ENCODE data around the gene NRXN3. TPM values are rescaled to one million over a fixed set of nuclear protein-coding genes. Genes with fewer than 3 reads are reported as not detected.

The NRXN3 gene
- total RNA-seq, 1 experiment from 2014 or later: 0.02 TPM

DNA sequence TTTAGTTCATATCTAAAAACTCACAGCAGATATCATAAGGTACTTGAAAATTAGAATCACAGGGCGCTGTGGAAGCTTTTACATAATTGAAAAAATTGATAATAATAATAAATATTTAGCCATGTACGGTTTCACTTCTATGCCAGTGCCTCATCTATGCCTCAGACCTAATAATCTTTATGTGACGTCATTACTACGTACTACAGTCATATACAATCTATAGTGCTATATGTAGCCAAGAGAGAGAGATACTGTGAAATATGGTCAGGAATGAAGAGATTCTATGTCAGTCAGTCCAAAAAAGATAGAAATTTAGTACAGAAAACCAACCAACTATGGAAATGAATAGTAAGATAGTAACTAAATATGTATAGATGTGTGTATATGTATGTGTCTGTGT, 1010.5 kb downstream of the NRXN3 start:
- no peaks in the 10 kb centered on the region for H3K36me3 ChIP-seq
- H3K9me3 ChIP-seq (replicated peaks): no peaks in the 10 kb centered on the region
- H3K4me3 ChIP-seq: no peak overlapping the region
- no peaks in the 10 kb centered on the region for H3K27me3 ChIP-seq
- no peak for DNase-seq
- no peaks in the 10 kb centered on the region for H3K4me1 ChIP-seq
- no peak overlapping the region for H3K27ac ChIP-seq

DNA sequence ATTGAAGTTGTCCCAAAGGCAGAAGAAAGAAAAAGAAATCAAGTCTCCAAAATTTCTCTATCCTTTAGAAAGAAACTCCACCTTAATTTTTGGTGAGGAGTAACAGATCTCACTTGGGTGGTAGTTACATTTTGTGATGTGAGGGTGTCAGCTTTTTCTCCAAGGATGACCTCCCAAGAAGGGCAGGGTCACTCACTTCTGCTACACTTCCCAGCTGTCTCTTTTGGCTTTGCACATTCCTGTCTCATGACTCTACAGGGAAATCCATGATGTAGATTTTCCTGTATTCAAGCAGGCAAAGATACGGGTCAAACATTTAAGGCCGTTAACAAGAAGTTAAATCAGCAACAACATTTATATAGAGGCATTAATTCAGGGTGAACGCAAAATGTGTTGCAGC, 1016.4 kb downstream of the NRXN3 start:
- Histone ChIP-seq H3K4me3 (peak overlapping the region; percentile 12; the same call in 1 of the 2 replicates), H3K4me1 (peaks cover 18% of the 10 kb centered on the region), H3K27me3 (no peaks in the 10 kb centered on the region), H3K9me3 (replicated peaks) (no peaks in the 10 kb centered on the region), H3K36me3 (no peaks in the 10 kb centered on the region), H3K27ac (peak overlapping the region; percentile 40)
- DNase-seq: peak; percentile 43 to 62

DNA sequence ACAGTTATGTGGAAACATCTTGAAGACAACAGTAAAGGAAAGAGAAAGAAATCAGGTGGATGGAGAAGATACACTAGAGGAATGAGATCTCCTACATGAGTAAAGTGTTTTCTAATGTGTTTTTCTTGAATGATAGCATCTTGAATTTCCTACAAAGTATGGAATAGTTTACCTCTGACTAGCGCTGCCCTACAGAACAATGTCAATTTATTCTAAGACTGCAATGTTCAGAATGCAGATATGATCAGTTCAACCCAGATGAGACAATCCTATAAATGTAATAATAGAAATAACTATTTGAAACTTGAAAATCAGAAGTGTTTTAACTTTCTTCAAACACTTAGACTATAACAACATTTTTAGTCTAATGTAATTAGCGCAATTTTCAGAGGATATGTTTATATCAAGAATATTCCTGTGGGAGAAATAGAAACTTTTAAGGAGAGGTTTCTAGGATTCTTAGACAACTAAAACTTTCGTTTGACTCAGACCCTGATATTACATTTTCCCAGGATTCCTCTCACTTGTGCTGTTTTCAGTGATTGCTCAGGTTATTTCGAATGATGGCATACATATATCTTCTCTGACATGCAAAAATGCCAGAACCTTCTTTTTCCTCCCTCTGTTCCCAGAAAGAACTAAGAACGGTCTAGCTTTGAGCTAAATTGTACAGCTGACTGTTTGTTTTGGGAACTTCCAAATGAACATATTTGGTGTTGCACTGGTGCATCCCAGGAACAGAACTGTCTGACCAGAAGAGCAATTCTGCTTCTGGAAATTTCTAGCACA, 1023.7 kb downstream of the NRXN3 start:
- Histone ChIP-seq H3K4me1 (0 out of 2 replicates have a peak, but pooled peaks cover 4% of the 10 kb centered on the region), H3K27ac (no peak overlapping the region), H3K27me3 (no peaks in the 10 kb centered on the region), H3K9me3 (replicated peaks) (no peaks in the 10 kb centered on the region), H3K4me3 (no peak overlapping the region), H3K36me3 (no peaks in the 10 kb centered on the region)
- DNase-seq: no peak

- H3K4me3 ChIP-seq: no peak overlapping the region
- H3K9me3 ChIP-seq (replicated peaks): no peaks in the 10 kb centered on the region
- no peaks in the 10 kb centered on the region for H3K27me3 ChIP-seq
- no peak overlapping the region for H3K27ac ChIP-seq
- 0 out of 2 replicates have a peak, but pooled peaks cover 4% of the 10 kb centered on the region for H3K4me1 ChIP-seq
- no peak for DNase-seq
- no peaks in the 10 kb centered on the region for H3K36me3 ChIP-seq
Observed at GRCh38 chr14:79196216-79196615, 1026.0 kb downstream of the NRXN3 start.

DNA sequence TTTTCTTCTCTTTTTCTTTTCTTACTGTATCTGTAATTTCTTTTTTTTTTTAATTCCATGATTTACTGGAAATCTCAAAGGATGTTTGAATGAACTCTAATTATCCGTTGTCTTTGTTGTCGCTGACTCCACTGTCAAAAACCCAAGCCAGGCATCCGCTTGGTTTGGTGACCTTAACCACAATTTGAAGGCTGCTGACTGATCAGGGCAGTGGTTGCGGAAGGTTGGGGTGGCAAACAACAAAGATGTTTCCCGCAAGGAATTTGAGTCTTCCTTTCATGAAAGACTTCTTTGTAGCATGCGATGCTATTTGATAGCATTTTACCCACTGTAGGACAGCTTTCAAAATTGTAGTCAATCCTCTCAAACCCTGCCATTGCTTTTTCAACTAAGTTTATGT, 1027.3 kb downstream of the NRXN3 start:
- Histone ChIP-seq H3K9me3 (replicated peaks) (no peaks in the 10 kb centered on the region), H3K4me3 (no peak overlapping the region), H3K27me3 (no peaks in the 10 kb centered on the region), H3K4me1 (0 out of 2 replicates have a peak, but pooled peaks cover 4% of the 10 kb centered on the region), H3K36me3 (no peaks in the 10 kb centered on the region), H3K27ac (no peak overlapping the region)
- peak in 1 of 2 experiments; percentile 27 for DNase-seq

DNA sequence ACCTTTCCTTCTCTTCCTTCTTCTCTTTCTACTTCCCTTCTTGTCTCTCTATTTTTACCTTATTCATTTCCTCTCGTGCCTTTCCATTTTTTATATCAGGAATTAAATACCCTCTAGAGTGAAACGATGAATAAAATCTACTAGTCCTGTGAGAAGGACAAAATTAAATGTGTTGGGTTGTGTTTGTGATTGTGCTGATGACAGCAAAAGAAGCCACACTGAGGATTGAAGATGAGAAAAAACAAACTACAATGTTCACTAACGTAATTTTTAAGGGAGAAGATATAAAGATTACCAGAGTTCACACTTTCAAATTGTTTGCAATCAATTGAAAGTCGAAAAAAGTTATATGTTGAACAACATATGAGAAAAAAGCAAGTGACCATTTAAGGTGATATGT, 1029.0 kb downstream of the NRXN3 start:
- no peak overlapping the region for H3K27ac ChIP-seq
- H3K9me3 ChIP-seq (replicated peaks): no peaks in the 10 kb centered on the region
- no peak overlapping the region for H3K4me3 ChIP-seq
- 0 out of 2 replicates have a peak, but pooled peaks cover 4% of the 10 kb centered on the region for H3K4me1 ChIP-seq
- no peaks in the 10 kb centered on the region for H3K27me3 ChIP-seq
- H3K36me3 ChIP-seq: no peaks in the 10 kb centered on the region
- DNase-seq: no peak

DNA sequence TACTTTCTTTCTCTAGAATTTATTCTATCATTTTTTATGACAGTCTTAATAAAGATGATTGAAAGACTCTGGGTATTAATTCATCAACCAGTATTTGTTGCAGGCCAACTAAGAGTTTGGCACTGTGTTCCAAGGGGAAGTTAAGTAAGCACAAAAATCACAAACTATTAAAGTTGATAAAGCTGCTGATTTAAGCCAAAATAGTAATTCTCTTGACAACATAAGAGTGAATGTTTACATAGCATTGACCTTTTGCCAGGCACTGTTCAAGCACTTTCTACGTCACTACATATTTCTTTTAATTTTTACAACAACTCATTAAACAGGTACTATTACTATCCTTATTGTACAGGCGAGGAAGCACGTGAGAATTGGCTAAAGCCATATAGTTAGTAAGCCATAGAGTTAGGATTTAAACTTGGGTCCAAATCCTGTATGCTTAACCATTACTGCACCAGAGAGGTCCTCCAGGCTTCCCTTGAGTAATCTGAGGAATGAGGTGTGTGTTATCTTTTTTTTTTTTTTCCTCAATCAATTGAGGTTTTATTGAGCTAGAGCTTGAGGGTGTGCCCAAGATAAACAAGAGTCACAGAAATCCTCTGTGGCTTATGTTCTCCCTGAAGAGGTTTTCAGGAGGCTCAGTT, 1031.5 kb downstream of the NRXN3 start:
- no peaks in the 10 kb centered on the region for H3K27me3 ChIP-seq
- no peaks in the 10 kb centered on the region for H3K36me3 ChIP-seq
- H3K27ac ChIP-seq: no peak overlapping the region
- DNase-seq: no peak
- H3K4me3 ChIP-seq: no peak overlapping the region
- no peaks in the 10 kb centered on the region for H3K9me3 ChIP-seq (replicated peaks)
- H3K4me1 ChIP-seq: 0 out of 2 replicates have a peak, but pooled peaks cover 4% of the 10 kb centered on the region

GRCh38 chr14:79204591-79204990, 1034.4 kb downstream of the NRXN3 start:
- Histone ChIP-seq H3K27me3 (no peaks in the 10 kb centered on the region), H3K27ac (no peak overlapping the region), H3K9me3 (replicated peaks) (no peaks in the 10 kb centered on the region), H3K36me3 (no peaks in the 10 kb centered on the region), H3K4me1 (no peaks in the 10 kb centered on the region), H3K4me3 (no peak overlapping the region)
- DNase-seq: no peak

DNA sequence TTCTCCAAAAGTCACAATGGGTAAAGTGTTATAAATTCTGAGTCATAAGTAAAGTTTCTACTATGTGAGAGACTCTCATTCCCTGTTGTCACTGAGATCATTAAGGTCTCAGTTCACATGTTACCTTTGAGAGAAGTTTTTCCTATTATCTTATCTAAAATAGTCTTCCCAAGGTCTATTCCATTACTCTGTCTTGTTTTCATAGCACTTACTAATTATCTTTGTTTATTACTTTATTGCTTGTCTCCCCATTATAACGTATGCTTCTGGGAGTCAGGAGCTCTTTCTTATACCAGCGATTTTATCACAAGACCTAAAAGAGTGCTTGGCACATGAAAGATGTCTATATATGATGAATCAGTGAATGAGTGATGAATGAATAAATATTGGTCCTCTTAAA, 1039.2 kb downstream of the NRXN3 start:
- no peak for DNase-seq
- Histone ChIP-seq H3K9me3 (replicated peaks) (no peaks in the 10 kb centered on the region), H3K4me1 (no peaks in the 10 kb centered on the region), H3K4me3 (no peak overlapping the region), H3K27ac (no peak overlapping the region), H3K36me3 (no peaks in the 10 kb centered on the region), H3K27me3 (no peaks in the 10 kb centered on the region)

DNA sequence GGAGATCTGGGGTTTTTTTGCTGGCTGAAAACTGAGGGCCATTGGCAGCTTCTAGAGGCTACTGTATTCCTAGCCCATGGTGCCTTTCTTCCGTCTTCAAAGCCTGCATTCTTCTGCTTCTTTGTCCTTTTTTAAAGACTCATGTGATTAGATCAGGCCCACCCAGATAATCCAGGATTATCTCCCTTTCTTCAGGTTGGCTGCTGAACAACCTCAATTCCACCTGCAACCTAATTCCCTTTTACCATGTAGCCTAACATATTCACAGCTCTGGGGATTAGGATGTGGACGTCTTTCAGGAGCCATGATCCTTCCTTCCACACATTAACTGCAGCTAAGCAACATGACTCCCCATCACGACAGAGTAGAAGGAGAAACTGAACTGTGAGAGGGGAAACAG, 1055.6 kb downstream of the NRXN3 start:
- Histone ChIP-seq H3K36me3 (no peaks in the 10 kb centered on the region), H3K4me3 (no peak overlapping the region), H3K9me3 (replicated peaks) (no peaks in the 10 kb centered on the region), H3K27me3 (no peaks in the 10 kb centered on the region), H3K4me1 (no peaks in the 10 kb centered on the region), H3K27ac (no peak overlapping the region)
- no peak for DNase-seq

DNA sequence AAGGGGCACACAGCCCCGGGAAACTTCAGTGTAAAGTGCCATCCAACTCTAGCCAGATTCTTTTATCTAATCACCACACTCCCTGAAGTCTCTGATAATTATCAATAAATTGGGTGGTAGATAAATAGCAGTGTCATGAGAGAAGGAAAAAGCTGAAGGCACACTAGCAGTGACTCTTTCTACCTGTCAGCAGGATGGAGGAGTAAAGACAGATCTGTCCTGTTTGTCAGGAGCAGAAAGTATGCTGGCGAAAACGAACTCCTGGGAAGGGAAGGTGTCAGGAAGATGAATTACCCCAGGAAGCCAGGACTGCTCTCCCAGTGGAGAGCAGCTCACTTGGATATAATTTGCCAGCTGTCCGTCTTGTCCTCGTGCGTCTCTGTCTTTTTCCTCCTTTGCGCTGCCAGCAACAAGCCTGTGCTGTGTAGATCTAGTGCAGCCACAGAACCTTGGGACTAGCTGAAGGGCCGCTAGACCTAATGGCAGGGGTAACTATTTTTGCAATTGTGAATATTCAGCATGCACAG, 1059.3 kb downstream of the NRXN3 start:
- DNase-seq: no peak
- Histone ChIP-seq H3K9me3 (replicated peaks) (no peaks in the 10 kb centered on the region), H3K27me3 (no peaks in the 10 kb centered on the region), H3K4me3 (no peak overlapping the region), H3K36me3 (no peaks in the 10 kb centered on the region), H3K4me1 (no peaks in the 10 kb centered on the region), H3K27ac (no peak overlapping the region)

- Histone ChIP-seq H3K4me1 (no peaks in the 10 kb centered on the region), H3K9me3 (replicated peaks) (no peaks in the 10 kb centered on the region), H3K4me3 (no peak overlapping the region), H3K27ac (no peak overlapping the region), H3K36me3 (no peaks in the 10 kb centered on the region), H3K27me3 (no peaks in the 10 kb centered on the region)
- no peak for DNase-seq
Observed at GRCh38 chr14:79242666-79243065, 1072.5 kb downstream of the NRXN3 start.

DNA sequence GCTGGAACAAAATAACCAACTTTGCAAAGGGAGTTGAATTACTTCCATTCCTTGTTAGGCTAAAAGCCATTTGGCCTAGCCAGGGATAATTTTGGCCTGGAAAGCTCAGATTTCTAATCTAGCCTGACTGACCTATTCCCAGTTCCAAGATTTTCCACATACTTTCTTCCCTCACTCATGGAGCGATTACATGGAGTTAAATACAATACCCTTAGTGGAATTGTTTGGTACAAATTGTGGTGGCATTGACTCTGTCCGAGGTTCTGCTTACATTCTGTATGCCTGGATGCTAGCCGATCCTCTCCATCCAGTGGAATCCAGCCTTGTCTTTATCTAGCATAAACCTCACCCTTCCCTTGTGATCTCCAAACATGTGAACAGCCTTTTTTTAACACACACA, 1076.0 kb downstream of the NRXN3 start:
- no peaks in the 10 kb centered on the region for H3K9me3 ChIP-seq (replicated peaks)
- H3K4me3 ChIP-seq: no peak overlapping the region
- no peak overlapping the region for H3K27ac ChIP-seq
- no peaks in the 10 kb centered on the region for H3K4me1 ChIP-seq
- DNase-seq: no peak
- H3K36me3 ChIP-seq: no peaks in the 10 kb centered on the region
- no peaks in the 10 kb centered on the region for H3K27me3 ChIP-seq

DNA sequence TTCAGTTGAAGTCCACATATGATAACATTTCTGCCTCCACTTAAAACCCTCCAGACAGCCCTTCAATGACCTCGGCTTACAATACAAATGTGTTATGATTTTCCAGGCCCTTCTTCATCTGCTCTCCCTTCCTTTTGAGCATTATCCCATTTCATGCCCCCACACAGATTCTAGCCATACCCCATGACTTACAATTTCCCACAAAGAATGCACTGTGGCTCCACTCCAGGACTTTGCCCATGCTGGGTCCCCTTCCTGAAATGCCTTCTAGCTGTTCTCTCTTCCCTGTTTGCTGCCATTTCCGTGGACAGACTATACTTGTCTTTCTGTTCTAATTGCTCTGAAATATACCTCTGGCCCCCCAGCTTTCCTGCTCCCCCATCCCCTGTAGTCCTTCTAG, 1078.0 kb downstream of the NRXN3 start:
- H3K4me1 ChIP-seq: no peaks in the 10 kb centered on the region
- no peaks in the 10 kb centered on the region for H3K9me3 ChIP-seq (replicated peaks)
- H3K4me3 ChIP-seq: no peak overlapping the region
- no peaks in the 10 kb centered on the region for H3K27me3 ChIP-seq
- H3K36me3 ChIP-seq: no peaks in the 10 kb centered on the region
- H3K27ac ChIP-seq: no peak overlapping the region
- no peak for DNase-seq

DNA sequence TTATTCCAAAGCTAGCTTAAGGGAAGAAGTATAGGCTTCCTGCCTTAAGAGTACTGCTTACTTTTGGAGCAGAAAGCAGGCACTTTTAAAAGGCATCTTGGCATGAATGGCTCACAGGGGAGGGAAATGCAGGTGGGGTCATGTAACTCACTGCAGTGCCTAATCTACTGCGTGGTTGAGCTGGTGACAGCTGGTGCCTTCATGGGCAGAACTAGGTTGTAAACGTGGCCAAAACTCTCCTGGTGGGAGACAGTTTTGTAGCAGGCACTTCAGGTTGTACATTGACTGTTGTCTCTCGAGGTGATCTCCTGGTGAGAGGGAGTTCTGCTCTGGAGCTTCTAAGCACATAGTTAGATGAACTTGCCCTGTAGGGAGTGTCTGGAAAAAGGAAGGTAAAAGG, 1078.6 kb downstream of the NRXN3 start:
- H3K36me3 ChIP-seq: no peaks in the 10 kb centered on the region
- peaks cover 1% of the 10 kb centered on the region; the same call in 1 of the 2 replicates for H3K4me1 ChIP-seq
- DNase-seq: no peak
- H3K9me3 ChIP-seq (replicated peaks): no peaks in the 10 kb centered on the region
- H3K4me3 ChIP-seq: no peak overlapping the region
- H3K27ac ChIP-seq: no peak overlapping the region
- H3K27me3 ChIP-seq: no peaks in the 10 kb centered on the region

Data from SJCRH30 (cell line).